ENCODE results near the gene PTDSS2. TPM values are rescaled to one million over a fixed set of nuclear protein-coding genes. Genes with fewer than 3 reads are reported as not detected.

PTDSS2 gene
- total and polyA plus RNA-seq, 8 donors = 11.3 to 44.7 (median 15.7) TPM

- H3K36me3 ChIP-seq = no peaks in the 10 kb centered on the region
- H3K4me3 ChIP-seq = no peak overlapping the region
- no peaks in the 10 kb centered on the region for H3K27me3 ChIP-seq
- DNase-seq (peak in 1 of 6 donors; percentile 11), ATAC-seq (no peak), FAIRE-seq (no peak)
- 90 to 91% methylated on average over 20 to 22 of the region's 22 CpGs for WGBS, 2 donors
- intact Hi-C loops (cut with DNase I) = no loop called here
- H3K9me3 ChIP-seq = no peaks in the 10 kb centered on the region
- TF ChIP-seq CTCF (IDR thresholded peaks at IDR 0.05) = no peak
- peaks cover 0 to 6% (median 0%) of the 10 kb centered on the region in 3 donors for H3K4me1 ChIP-seq
- H3K27ac ChIP-seq = no peak overlapping the region
Observed at GRCh38 chr11:473962-474785, 24.1 kb downstream of the PTDSS2 start.

- no peak for FAIRE-seq
- TF ChIP-seq CTCF (IDR thresholded peaks at IDR 0.05) = no peak
Observed at GRCh38 chr11:474914-475506, 24.9 kb downstream of the PTDSS2 start.

GRCh38 chr11:475941-476340 is 25.9 kb downstream of the PTDSS2 start:
- intact Hi-C loops (cut with DNase I) = no loop called here
- no peak for ATAC-seq
- no peak overlapping the region for H3K4me3 ChIP-seq
- TF ChIP-seq CTCF (IDR thresholded peaks at IDR 0.05) = no peak
- WGBS, 2 donors = 95 to 96% methylated on average over 9 of the region's 9 CpGs
- no peak overlapping the region for H3K27ac ChIP-seq
- H3K9me3 ChIP-seq = no peaks in the 10 kb centered on the region
- no peaks in the 10 kb centered on the region for H3K27me3 ChIP-seq
- FAIRE-seq = no peak
- H3K4me1 ChIP-seq = no peaks in the 10 kb centered on the region
- no peaks in the 10 kb centered on the region for H3K36me3 ChIP-seq
- peak in 1 of 6 donors; percentile 8 for DNase-seq

More at GRCh38 chr11:474914-475506, 24.9 kb downstream of the PTDSS2 start:
- 96 to 98% methylated on average over 48 of the region's 48 CpGs for WGBS, 2 donors
- ATAC-seq (no peak), DNase-seq (peak in 1 of 6 donors; percentile 3)
- Histone ChIP-seq H3K27me3 (no peaks in the 10 kb centered on the region), H3K9me3 (no peaks in the 10 kb centered on the region), H3K27ac (no peak overlapping the region), H3K4me3 (no peak overlapping the region), H3K4me1 (peaks cover 0 to 2% (median 0%) of the 10 kb centered on the region in 3 donors), H3K36me3 (no peaks in the 10 kb centered on the region)
- intact Hi-C loops (cut with DNase I) = no loop called here

- intact Hi-C loops (cut with DNase I) = no loop called here
- no peaks in the 10 kb centered on the region for H3K4me1 ChIP-seq
Observed at GRCh38 chr11:476416-476815, 26.3 kb downstream of the PTDSS2 start.

More at GRCh38 chr11:476416-476815, 26.3 kb downstream of the PTDSS2 start:
- Histone ChIP-seq H3K27ac (no peak overlapping the region), H3K27me3 (no peaks in the 10 kb centered on the region), H3K4me3 (no peak overlapping the region), H3K9me3 (no peaks in the 10 kb centered on the region), H3K36me3 (no peaks in the 10 kb centered on the region)
- FAIRE-seq (no peak), ATAC-seq (no peak), DNase-seq (peak in 2 of 6 donors; percentile 14 to 58)
- WGBS, 2 donors = 93 to 96% methylated on average over 15 of the region's 15 CpGs
- no peak for TF ChIP-seq CTCF (IDR thresholded peaks at IDR 0.05)
